NT2/D1 (cell line): ENCODE data around the gene TAGAP.

Source experiments
- SUZ12 ChIP-seq: IDR thresholded peaks from 2 replicates; pipeline ENCODE4 v1.6.1; 2011; ENCODE audit not compliant: insufficient read length, insufficient read depth; ENCODE audit errors: extremely low read depth
- YY1 ChIP-seq: IDR thresholded peaks from 2 replicates; pipeline ENCODE4 v1.6.1; 2011; ENCODE audit not compliant: insufficient read length, insufficient read depth
- ZNF274 ChIP-seq: IDR thresholded peaks from 2 replicates; pipeline ENCODE4 v1.6.1; 2011; ENCODE audit warnings: mild to moderate bottlenecking, low read depth, low read length

DNA sequence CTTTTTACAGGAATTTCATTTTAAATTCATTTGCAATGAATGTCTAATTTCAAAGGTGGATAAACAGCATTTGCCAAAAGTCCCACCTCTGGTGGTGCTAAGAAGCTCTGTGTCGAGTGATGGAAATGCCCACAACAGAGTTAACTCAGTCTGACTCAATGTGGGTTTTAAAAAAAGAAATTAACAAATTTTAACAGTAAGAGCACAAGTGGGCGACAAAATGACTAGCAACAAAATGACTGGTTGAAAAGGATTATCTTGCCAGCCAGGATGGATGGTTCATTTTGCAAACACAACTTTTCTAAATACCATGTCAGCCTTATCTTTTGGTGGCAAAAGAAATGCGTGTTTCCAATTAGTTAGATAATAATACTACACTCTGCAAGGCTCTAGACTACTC, 14.3 kb upstream of the TAGAP start:
- TF ChIP-seq YY1 (no peak), ZNF274 (no peak), SUZ12 (no peak)
